Left lung (tissue), 10 donors: Measurements from ENCODE around the gene COPS7B. TPM values are rescaled to one million over a fixed set of nuclear protein-coding genes. Genes with fewer than 3 reads are reported as not detected.

Experiments used
- ATAC-seq: fragments of 200-7000 bp; cut with Tn5 transposase; one replicate; pipeline ENCODE4 v1.9.1; 2020; ENCODE audit warnings: moderate library complexity
- DNase-seq, 4 donors: peaks; one replicate each; pipeline ENCODE4 v3.0.0-alpha.2; 2013 to 2020
- H3K27ac ChIP-seq, 2 donors: fragments of 200-600 bp; sonication (generic) in 1 of 2; one replicate each; pipeline versions ENCODE4 v1.5.0 to v1.8.0; 2020 to 2021
- H3K27me3 ChIP-seq, 2 donors: fragments of 200-600 bp; sonication (generic) in 1 of 2; one replicate each; pipeline versions ENCODE4 v1.5.0 to v1.8.0; 2020 to 2021
- H3K36me3 ChIP-seq, 2 donors: fragments of 200-600 bp; sonication (generic) in 1 of 2; one replicate each; pipeline versions ENCODE4 v1.5.0 to v1.8.0; 2020 to 2021
- H3K4me1 ChIP-seq, 2 donors: fragments of 200-600 bp; one replicate each; pipeline ENCODE4 v1.8.0; 2021
- H3K4me3 ChIP-seq, 2 donors: fragments of 200-600 bp; sonication (generic) in 1 of 2; one replicate each; pipeline versions ENCODE4 v1.5.0 to v1.8.0; 2020 to 2021; ENCODE audit warnings: mild to moderate bottlenecking in 1 of 2
- H3K9me3 ChIP-seq, 2 donors: fragments of 200-600 bp; sonication (generic) in 1 of 2; one replicate each; pipeline versions ENCODE4 v1.5.0 to v1.8.0; 2020 to 2021
- CTCF ChIP-seq, 2 donors: fragments of 200-600 bp; sonication (generic) in 1 of 2; IDR thresholded peaks; one replicate each; pipeline versions ENCODE4 v1.5.0 to v1.8.0; 2021; ENCODE audit warnings: antibody characterized with exemption in 2 of 2
- intact Hi-C, 2 donors: fragments of 100-400 bp; cut with DNase I; formaldehyde crosslinking; loops; one replicate each; pipeline versions ENCODE4 v1.11.2 to v1.14.2; 2022
- polyA plus RNA-seq, 6 donors: library from polyadenylated mRNA; unstranded; fragments of 120-200 nt; gene quantifications; one replicate each; pipeline ENCODE4 v1.2.1, GENCODE V29; 2013; ENCODE audit not compliant: insufficient read length in 6 of 6
- total RNA-seq, 2 donors: library from RNA; stranded (reverse); fragmentation: NEBNext Ultra II Directional; extraction: Animal tissue kit (Norgen Biotek cat#: 25700); gene quantifications; one replicate each; pipeline ENCODE4 v1.2.1, GENCODE V29; 2021
- donor health status: DM: no; HTN: yes; CAD: no.
- donor health status: DM: no; HTN: no; CAD: no.

COPS7B gene
- total and polyA plus RNA-seq, 8 donors = 26.0 to 72.2 (median 60.0) TPM

GRCh38 chr2:231764124-231764523 lies 22.1 kb upstream of the COPS7B start:
- Histone ChIP-seq H3K9me3 (no peaks in the 10 kb centered on the region), H3K27me3 (no peaks in the 10 kb centered on the region), H3K36me3 (no peaks in the 10 kb centered on the region), H3K4me1 (no peaks in the 10 kb centered on the region), H3K4me3 (no peak overlapping the region), H3K27ac (no peak overlapping the region)
- ATAC-seq (no peak), DNase-seq (no peak)
- intact Hi-C loops = no loop called here
- TF ChIP-seq CTCF (IDR thresholded peaks at IDR 0.05) = no peak

GRCh38 chr2:231764760-231765159 lies 21.5 kb upstream of the COPS7B start:
- H3K4me3 ChIP-seq = no peak overlapping the region
- intact Hi-C loops = no loop called here
- no peak for DNase-seq
- no peak overlapping the region for H3K27ac ChIP-seq
- no peak for ATAC-seq
- H3K27me3 ChIP-seq = no peaks in the 10 kb centered on the region
- no peaks in the 10 kb centered on the region for H3K9me3 ChIP-seq
- TF ChIP-seq CTCF (IDR thresholded peaks at IDR 0.05) = no peak
- H3K36me3 ChIP-seq = no peaks in the 10 kb centered on the region
- no peaks in the 10 kb centered on the region for H3K4me1 ChIP-seq

DNA sequence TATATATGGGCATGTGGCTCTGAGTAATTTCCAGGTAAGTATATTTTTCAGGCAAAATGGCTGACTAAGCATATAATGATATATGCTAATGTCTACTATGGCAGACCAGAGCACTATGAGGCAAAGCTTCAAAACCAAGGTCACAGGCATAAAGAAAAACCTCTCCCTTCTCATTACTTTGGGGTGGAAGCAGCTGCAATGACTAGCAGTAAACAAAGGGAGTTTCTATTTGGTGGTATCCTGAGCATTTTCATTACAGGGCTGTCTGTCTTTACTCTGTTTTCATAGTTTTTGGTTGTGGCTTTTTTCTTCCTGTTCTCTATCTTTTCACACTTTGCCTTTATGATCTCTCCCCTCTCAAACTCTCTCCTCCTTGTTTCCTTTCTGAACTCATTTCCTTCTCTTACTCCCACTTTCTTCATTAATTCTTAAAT lies 20.7 kb upstream of the COPS7B start:
- no peaks in the 10 kb centered on the region for H3K4me1 ChIP-seq
- ATAC-seq (no peak), DNase-seq (no peak)

GRCh38 chr2:231769170-231770136 lies 16.8 kb upstream of the COPS7B start:
- Histone ChIP-seq H3K27me3 (no peaks in the 10 kb centered on the region), H3K36me3 (no peaks in the 10 kb centered on the region), H3K27ac (no peak overlapping the region), H3K4me1 (no peaks in the 10 kb centered on the region), H3K4me3 (no peak overlapping the region), H3K9me3 (no peaks in the 10 kb centered on the region)
- intact Hi-C loops = no loop called here
- no peak for DNase-seq
- ATAC-seq = no peak
- TF ChIP-seq CTCF (IDR thresholded peaks at IDR 0.05) = no peak

More for the DNA sequence above, 20.7 kb upstream of the COPS7B start:
- Histone ChIP-seq H3K27ac (no peak overlapping the region), H3K36me3 (no peaks in the 10 kb centered on the region), H3K9me3 (no peaks in the 10 kb centered on the region), H3K27me3 (no peaks in the 10 kb centered on the region), H3K4me3 (no peak overlapping the region)
- intact Hi-C loops = no loop called here
- no peak for TF ChIP-seq CTCF (IDR thresholded peaks at IDR 0.05)

DNA sequence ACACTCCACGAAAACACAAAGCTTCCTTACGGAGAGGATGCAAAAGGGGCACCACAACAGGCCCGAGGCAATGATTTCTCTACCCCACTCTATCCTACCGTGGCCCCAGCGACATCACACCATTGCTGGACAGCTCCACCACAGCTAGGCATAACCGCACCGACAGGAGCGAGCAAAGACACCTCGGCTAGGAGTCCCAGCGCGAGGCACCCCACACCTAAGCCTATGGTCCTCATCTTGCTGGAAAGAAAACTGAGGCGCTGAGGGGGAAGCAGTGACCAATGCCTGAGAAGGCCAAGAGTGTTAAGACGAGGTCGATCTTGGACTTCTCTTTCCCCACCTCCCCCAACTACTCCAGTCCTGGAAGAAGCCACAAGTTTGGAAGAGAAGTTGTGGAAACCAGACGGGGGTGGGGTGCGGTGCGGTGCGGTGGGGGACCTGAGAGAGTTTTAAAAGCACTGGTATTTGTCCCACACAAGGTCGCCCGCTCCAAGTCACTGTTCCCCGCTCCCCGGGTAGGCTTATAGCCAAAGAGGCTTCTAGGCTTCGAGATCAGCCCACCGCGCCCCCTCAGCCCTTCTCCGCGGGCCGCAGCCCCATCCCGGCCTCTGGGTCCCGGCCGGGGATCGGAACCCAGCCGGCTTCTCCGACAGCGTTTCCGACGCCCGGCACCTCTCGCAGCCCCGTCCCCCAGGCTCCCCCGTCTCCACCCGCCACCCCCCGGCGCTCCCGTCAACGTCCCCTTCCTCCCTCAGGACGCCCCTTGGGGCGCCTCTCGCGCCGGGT lies 5.9 kb upstream of the COPS7B start:
- DNase-seq (peak in 2 of 4 donors; percentile 21 to 36), ATAC-seq (no peak)
- H3K9me3 ChIP-seq = no peaks in the 10 kb centered on the region
- H3K27ac ChIP-seq = peak overlapping the region in 1 of 2 donors; percentile 85
- no peaks in the 10 kb centered on the region for H3K27me3 ChIP-seq
- H3K36me3 ChIP-seq = no peaks in the 10 kb centered on the region
- peak overlapping the region; percentile 93 to 96 for H3K4me3 ChIP-seq
- peaks cover 4 to 41% of the 10 kb centered on the region in 2 donors for H3K4me1 ChIP-seq
- intact Hi-C loops = no loop called here
- TF ChIP-seq CTCF (IDR thresholded peaks at IDR 0.05) = no peak
